Activated naive CD8-positive, alpha-beta T cell treated with anti-CD3 and anti-CD28 coated beads for 36 hours (primary cell): Measurements from ENCODE around the gene NUP214. TPM values are rescaled to one million over a fixed set of nuclear protein-coding genes. Genes with fewer than 3 reads are reported as not detected.
"Not testable (repeated sequence)": the region's sequence is repeated elsewhere in the genome, so short reads cannot be mapped to it uniquely, and the experiment has no call there.

Experiments used
- DNase-seq: peaks from one replicate; pipeline ENCODE4 v3.0.0; 2021
- H3K27ac Mint-ChIP-seq: one replicate; pipeline ENCODE4 v1.8.0; 2022; ENCODE audit warnings: mild to moderate bottlenecking, moderate library complexity, mixed read lengths
- H3K27me3 Mint-ChIP-seq: one replicate; pipeline ENCODE4 v1.8.0; 2022; ENCODE audit warnings: mild to moderate bottlenecking, mixed read lengths
- H3K36me3 Mint-ChIP-seq: one replicate; pipeline ENCODE4 v1.8.0; 2021; ENCODE audit warnings: mild to moderate bottlenecking, mixed read lengths
- H3K4me1 Mint-ChIP-seq: one replicate; pipeline ENCODE4 v1.8.0; 2021; ENCODE audit warnings: mixed read lengths
- H3K4me3 Mint-ChIP-seq: one replicate; pipeline ENCODE4 v1.8.0; 2022; ENCODE audit warnings: mild to moderate bottlenecking, moderate library complexity, mixed read lengths
- H3K9me3 Mint-ChIP-seq: one replicate; pipeline ENCODE4 v1.8.0; 2022; ENCODE audit warnings: mixed read lengths
- total RNA-seq, 2 experiments: library from RNA; stranded (reverse); gene quantifications; one replicate each; pipeline ENCODE4 v1.2.3, GENCODE V29; 2021

NUP214 gene
- total RNA-seq, 2 experiments from 2014 or later, result 68.2 to 73.2 TPM

DNA sequence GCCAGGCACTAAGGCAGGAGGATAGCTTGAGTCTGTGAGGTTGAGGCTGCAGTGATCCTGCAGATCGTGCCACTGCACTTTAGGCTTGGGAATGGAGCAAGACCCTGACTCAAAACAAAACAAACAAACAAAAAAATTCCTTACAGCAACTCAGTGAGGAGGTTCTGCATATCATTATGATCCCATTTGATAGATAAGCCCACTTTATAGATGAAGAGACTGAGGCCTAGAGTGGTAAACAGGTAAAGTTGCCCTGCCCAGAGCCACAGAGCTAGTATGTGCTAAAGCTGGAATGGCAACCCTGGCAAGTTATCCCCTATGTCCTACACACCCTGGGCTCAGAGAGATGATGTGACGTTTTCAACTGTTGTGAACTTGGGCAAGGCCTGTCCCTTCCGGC lies 21.9 kb upstream of the NUP214 start:
- Mint-ChIP-seq H3K36me3 (no peaks in the 10 kb centered on the region), H3K4me3 (no peak overlapping the region), H3K9me3 (no peaks in the 10 kb centered on the region), H3K27ac (no peak overlapping the region), H3K4me1 (no peaks in the 10 kb centered on the region), H3K27me3 (no peaks in the 10 kb centered on the region)
- DNase-seq, result no peak

- Mint-ChIP-seq H3K4me3 (no peak overlapping the region), H3K9me3 (no peaks in the 10 kb centered on the region), H3K36me3 (no peaks in the 10 kb centered on the region), H3K27me3 (no peaks in the 10 kb centered on the region), H3K27ac (no peak overlapping the region), H3K4me1 (no peaks in the 10 kb centered on the region)
- DNase-seq, result no peak
Measured at GRCh38 chr9:131104016-131104740, 21.2 kb upstream of the NUP214 start.

DNA sequence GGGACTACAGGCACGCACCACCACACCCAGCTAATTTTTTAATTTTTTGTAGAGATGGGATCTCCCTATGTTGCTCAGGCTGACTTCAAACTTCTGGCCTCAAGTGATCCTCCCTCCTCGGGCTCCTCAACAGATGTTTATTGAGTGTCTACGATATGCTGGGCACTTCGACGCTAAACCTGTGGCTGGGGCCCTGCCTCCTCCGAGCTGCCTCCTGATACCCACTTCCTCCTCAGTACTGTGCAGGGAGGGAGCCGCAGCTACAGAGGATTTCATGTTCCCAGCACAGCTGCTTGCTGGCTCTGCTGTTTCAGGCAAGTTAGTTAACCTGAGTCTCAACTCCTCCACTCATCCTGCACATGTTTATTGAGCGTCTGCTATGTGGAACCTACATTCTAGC lies 19.4 kb upstream of the NUP214 start:
- Mint-ChIP-seq H3K36me3 (no peaks in the 10 kb centered on the region), H3K9me3 (no peaks in the 10 kb centered on the region), H3K27ac (no peak overlapping the region), H3K27me3 (no peaks in the 10 kb centered on the region), H3K4me3 (no peak overlapping the region), H3K4me1 (no peaks in the 10 kb centered on the region)
- DNase-seq, result no peak

GRCh38 chr9:131107760-131108159 lies 17.6 kb upstream of the NUP214 start:
- no peaks in the 10 kb centered on the region for H3K9me3 Mint-ChIP-seq
- no peak for DNase-seq
- no peaks in the 10 kb centered on the region for H3K27me3 Mint-ChIP-seq
- no peaks in the 10 kb centered on the region for H3K4me1 Mint-ChIP-seq
- H3K4me3 Mint-ChIP-seq, result no peak overlapping the region
- no peaks in the 10 kb centered on the region for H3K36me3 Mint-ChIP-seq
- H3K27ac Mint-ChIP-seq, result no peak overlapping the region

- Mint-ChIP-seq H3K4me3 (no peak overlapping the region), H3K4me1 (no peaks in the 10 kb centered on the region), H3K27ac (no peak overlapping the region), H3K27me3 (no peaks in the 10 kb centered on the region), H3K36me3 (no peaks in the 10 kb centered on the region), H3K9me3 (no peaks in the 10 kb centered on the region)
- no peak for DNase-seq
Measured at GRCh38 chr9:131111186-131111853, 14.1 kb upstream of the NUP214 start.

DNA sequence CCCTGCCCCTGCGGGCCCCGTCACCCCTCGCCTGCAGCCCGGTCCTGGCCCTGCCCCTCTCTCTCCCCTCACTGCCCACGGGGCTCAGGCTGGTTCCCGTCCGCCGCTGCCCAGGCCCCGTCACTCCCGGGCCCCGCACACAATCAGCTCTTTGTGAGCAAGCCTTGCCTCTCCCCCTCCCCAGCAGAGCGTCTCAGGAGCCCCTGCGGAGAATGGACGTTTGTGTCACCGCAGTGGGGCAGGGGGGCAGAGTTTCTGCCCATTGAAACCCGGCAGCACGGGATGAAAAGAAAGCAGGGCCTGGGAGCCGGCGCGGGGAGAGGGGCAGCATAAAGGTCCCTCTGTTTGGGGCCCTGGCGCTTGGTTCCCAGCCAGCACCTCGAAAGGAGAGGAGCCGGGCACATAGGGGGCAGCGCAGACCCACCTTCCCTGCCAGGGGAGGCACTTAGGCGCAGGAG lies 13.5 kb upstream of the NUP214 start:
- no peak overlapping the region for H3K4me3 Mint-ChIP-seq
- no peak overlapping the region for H3K27ac Mint-ChIP-seq
- DNase-seq, result no peak
- H3K36me3 Mint-ChIP-seq, result no peaks in the 10 kb centered on the region
- no peaks in the 10 kb centered on the region for H3K4me1 Mint-ChIP-seq
- peaks cover under 1% of the 10 kb centered on the region for H3K27me3 Mint-ChIP-seq
- no peaks in the 10 kb centered on the region for H3K9me3 Mint-ChIP-seq

GRCh38 chr9:131112374-131113154 lies 12.8 kb upstream of the NUP214 start:
- DNase-seq, result no peak
- H3K27me3 Mint-ChIP-seq, result peaks cover 5% of the 10 kb centered on the region
- no peaks in the 10 kb centered on the region for H3K36me3 Mint-ChIP-seq
- H3K9me3 Mint-ChIP-seq, result no peaks in the 10 kb centered on the region
- H3K27ac Mint-ChIP-seq, result no peak overlapping the region
- H3K4me3 Mint-ChIP-seq, result no peak overlapping the region
- no peaks in the 10 kb centered on the region for H3K4me1 Mint-ChIP-seq

DNA sequence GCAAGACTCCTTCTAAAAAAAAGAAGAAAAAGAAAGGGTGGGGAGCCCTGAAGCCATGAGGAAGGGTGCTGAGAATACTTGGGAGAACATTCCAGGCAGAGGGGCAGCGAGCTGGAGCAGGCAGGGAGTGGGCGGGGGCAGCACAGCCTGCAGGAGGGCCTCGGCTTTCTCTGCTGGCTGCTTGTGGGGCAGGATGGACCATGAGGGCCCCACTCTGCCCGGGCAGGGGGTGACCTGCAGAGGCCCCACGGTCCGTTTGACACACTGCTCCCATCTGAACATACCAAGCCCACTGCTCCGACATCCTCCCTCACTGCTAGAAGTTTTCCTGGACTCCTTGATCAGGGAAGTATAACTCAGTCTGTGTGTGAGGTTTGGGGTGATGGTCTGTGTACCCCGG lies 11.7 kb upstream of the NUP214 start:
- Mint-ChIP-seq H3K9me3 (no peaks in the 10 kb centered on the region), H3K27ac (no peak overlapping the region), H3K4me1 (no peaks in the 10 kb centered on the region), H3K27me3 (peaks cover 12% of the 10 kb centered on the region), H3K36me3 (no peaks in the 10 kb centered on the region), H3K4me3 (no peak overlapping the region)
- no peak for DNase-seq

- Mint-ChIP-seq H3K9me3 (no peaks in the 10 kb centered on the region), H3K27ac (no peak overlapping the region), H3K27me3 (peaks cover 12% of the 10 kb centered on the region), H3K36me3 (no peaks in the 10 kb centered on the region), H3K4me1 (no peaks in the 10 kb centered on the region), H3K4me3 (no peak overlapping the region)
- no peak for DNase-seq
Measured at GRCh38 chr9:131114084-131114535, 11.3 kb upstream of the NUP214 start.

- not testable (repeated sequence) for DNase-seq, H3K36me3 Mint-ChIP-seq, H3K27ac Mint-ChIP-seq, H3K4me1 Mint-ChIP-seq, H3K9me3 Mint-ChIP-seq, H3K4me3 Mint-ChIP-seq
- peaks cover 12% of the 10 kb centered on the region for H3K27me3 Mint-ChIP-seq
Measured at GRCh38 chr9:131115360-131115742, 10.0 kb upstream of the NUP214 start.

DNA sequence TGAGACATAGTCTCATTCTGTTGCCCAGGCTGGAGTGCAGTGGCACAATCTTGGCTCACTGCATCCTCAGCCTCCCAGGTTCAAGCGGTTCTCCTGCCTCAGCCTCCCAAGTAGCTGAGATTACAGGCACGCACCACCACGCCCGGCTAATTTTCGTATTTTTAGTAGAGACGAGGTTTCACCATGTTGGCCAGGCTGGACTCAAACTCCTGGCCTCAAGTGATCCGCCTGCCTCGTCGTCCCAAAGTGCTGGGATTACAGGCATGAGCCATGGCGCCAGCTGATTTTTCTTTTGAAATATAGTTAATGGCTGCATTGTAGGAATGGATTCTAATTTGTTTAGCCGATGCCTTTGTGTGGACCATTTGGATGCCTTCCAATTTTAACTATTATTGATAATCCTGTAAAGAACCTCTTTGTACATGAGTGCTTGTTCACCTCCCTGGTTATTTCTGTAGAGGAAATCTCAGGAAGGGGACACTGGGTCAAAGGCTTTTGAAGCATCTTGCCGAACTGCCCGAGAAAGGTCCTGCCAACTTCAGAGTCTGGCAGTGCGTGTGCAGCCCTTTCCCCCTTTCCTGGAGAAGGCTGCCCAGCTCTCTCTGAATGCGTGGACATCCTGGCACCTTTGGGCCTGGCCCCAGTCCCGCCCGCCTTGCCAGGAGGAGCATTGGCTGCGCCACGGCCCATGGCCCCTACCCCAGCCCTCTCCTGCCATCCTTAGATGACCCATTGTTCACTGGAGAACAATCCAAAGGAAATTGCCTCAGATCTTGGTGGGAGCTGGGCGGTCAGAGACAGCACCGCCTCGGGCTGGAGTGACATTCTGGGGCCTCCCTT lies 8.9 kb upstream of the NUP214 start:
- no peaks in the 10 kb centered on the region for H3K4me1 Mint-ChIP-seq
- no peak overlapping the region for H3K27ac Mint-ChIP-seq
- no peaks in the 10 kb centered on the region for H3K9me3 Mint-ChIP-seq
- H3K36me3 Mint-ChIP-seq, result no peaks in the 10 kb centered on the region
- no peak overlapping the region for H3K4me3 Mint-ChIP-seq
- H3K27me3 Mint-ChIP-seq, result peaks cover 12% of the 10 kb centered on the region
- no peak for DNase-seq

GRCh38 chr9:131117121-131117761 lies 8.1 kb upstream of the NUP214 start:
- DNase-seq, result no peak
- Mint-ChIP-seq H3K27me3 (peaks cover 12% of the 10 kb centered on the region), H3K9me3 (no peaks in the 10 kb centered on the region), H3K27ac (no peak overlapping the region), H3K36me3 (no peaks in the 10 kb centered on the region), H3K4me3 (no peak overlapping the region), H3K4me1 (no peaks in the 10 kb centered on the region)

GRCh38 chr9:131117762-131118145 lies 7.6 kb upstream of the NUP214 start:
- H3K27ac Mint-ChIP-seq, result no peak overlapping the region
- no peak overlapping the region for H3K4me3 Mint-ChIP-seq
- H3K9me3 Mint-ChIP-seq, result no peaks in the 10 kb centered on the region
- DNase-seq, result no peak
- H3K4me1 Mint-ChIP-seq, result no peaks in the 10 kb centered on the region
- H3K36me3 Mint-ChIP-seq, result no peaks in the 10 kb centered on the region
- peaks cover 12% of the 10 kb centered on the region for H3K27me3 Mint-ChIP-seq

DNA sequence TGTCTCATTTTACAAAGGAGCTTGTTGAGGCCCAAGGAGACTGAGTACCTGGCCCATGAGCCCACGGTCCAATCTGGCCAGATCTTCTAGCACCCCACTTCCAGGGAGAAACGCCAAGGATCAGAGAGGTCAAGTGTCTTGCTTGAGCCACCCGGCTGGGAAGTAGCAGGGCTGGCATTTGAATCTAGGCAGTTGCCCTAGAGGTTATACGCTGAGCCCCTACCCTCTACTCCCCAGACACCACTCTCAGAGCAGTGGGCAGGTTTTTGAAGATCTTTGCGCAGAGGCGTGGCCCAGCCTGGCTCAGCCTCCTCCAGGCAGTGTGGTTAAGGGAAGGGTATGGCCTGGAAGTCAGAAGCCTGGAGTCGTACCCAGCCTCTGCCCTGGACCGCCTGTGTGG lies 5.8 kb upstream of the NUP214 start:
- DNase-seq, result no peak
- Mint-ChIP-seq H3K4me1 (peaks cover under 1% of the 10 kb centered on the region), H3K9me3 (no peaks in the 10 kb centered on the region), H3K36me3 (no peaks in the 10 kb centered on the region), H3K27ac (no peak overlapping the region), H3K4me3 (no peak overlapping the region), H3K27me3 (peaks cover 12% of the 10 kb centered on the region)
